Stromal cell of bone marrow (primary cell): ENCODE measurements around the gene CDKAL1.
A peak's percentile ranks its signal among the peaks of the same experiment; 100 is the strongest.
"Not testable (repeated sequence)": the region's sequence is repeated elsewhere in the genome, so short reads cannot be mapped to it uniquely, and the experiment has no call there.

Experiments
- DNase-seq: peaks from one replicate; pipeline ENCODE4 v3.0.0-alpha.2; 2012; ENCODE audit warnings: low read depth

The CDKAL1 gene

DNA sequence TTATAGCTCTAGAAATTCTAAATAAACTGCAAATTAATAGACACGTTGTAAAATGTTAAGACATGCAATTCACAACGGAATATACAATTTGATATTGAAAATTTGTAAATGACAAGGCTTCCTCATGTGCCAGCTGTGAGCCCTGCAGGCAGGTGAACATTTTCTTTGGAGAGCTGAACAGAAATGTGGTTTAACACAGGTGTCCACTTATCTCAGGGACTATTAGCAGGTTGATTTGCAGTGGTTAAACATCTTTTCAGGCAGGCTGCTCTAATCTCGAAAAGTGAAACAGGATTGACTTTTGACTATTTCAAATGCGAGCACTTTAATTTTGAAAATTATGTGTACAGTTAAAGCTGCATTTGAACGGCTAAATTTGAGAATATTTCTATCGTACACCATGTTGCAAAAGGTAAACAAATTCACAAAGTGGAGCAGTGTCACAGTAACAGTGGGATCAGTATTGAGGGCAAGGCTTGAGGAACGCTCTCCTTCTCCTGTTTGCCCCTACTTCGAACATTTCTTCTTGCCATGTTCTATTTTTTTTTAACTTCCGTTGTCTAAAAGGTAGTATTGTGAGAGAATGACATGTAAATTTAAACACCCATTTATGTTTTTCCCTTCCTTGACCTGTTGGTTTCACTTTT, 210.8 kb downstream of the CDKAL1 start:
- no peak for DNase-seq

DNA sequence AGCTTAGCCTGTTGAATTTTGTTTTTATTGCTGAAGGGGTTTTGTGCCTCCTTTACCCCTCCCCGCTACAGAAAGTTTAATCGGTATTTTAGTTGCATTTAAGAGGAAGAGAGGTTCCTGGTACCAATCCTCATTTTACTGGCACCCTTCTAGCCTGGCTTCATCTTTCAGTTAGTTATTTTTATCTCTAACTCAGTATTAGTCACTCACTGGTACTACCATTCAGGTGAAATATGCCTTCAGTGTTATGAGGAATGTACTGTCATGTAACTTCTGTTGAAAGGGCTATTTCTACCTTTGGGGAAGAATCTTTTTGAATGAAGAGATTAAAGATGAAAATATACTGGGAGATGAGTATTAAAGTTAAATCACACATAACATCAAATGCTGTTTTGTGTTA, 211.8 kb downstream of the CDKAL1 start:
- no peak for DNase-seq

DNA sequence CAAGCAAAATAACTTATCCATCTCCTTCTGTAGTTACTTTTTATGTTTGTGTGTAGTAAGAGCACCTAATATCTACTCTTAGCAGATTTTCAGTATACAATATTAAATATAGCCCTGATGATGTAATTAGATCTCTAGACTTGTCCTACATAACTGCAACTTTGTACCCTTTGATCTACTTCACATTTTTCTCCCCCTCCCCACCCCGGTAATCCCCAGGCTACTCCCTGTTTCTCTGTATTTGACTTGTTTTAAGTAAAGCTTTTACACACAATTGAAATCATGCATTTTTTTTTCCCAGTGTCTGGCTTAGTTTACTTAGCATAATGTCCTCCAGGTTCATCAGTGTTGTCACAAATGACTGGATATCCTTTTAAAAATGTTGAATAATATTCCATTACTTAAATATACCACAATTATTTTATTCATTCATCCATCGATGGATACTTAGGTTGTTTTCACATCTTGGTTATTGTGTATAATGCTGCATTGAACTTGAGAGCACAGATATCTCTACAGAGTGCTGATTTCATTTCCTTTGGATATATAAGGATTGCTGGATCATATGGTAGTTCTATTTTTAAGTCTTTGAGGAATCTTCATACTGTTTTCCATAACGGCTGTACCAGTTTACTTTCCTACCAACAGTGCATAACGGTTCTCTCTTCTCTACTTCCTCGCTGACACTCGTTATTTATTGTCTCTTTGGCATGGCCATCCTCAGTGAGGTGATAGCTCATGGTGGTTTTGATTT, 212.7 kb downstream of the CDKAL1 start:
- DNase-seq: no peak

DNA sequence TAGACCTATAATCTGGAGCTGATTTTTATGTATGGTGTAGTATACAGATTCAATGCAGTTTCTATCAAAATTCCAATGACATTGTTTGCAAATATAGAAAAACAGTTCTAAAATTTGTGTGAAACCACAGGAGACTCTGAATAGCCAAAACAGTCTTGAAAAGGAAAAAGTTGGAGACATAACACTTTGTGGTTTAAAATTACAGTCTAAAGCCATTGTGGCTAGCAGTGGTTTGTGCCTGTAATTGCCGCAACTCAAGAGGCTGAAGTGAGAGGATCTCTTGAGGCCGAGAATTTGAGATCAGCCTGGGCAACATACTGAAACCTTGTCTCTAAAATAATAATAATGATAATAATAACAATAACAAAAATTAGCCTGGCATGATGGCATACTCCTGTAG, 213.7 kb downstream of the CDKAL1 start:
- no peak for DNase-seq

DNA sequence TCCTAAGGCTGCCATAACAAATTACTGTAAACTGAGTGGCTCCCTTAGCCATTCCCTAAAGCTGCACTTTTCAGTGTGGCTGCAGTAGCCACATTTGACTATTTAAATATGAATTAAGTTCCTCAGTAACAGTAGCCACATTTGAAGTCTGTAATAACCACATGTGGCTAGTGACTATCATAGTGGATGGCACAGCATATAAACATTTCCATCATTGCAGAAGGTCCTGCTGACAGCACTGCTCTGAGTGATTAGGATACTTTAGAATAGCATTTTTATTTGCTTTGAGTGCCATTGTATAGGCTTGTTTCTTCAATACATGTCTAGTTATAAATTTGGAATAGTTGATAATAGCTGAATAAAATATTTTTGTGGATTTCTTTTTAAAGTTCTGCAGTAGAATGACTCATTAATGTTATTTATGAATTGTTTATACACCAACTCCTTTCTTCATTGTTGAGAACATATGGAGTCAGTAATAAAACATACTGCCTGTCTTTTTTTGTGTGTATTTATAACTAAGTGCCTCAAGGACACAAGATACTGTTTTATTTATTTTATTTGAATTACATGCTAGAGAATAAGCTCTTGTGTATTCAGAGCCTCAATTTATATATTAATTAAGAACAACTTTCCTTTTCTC, 217.2 kb downstream of the CDKAL1 start:
- DNase-seq: no peak

DNA sequence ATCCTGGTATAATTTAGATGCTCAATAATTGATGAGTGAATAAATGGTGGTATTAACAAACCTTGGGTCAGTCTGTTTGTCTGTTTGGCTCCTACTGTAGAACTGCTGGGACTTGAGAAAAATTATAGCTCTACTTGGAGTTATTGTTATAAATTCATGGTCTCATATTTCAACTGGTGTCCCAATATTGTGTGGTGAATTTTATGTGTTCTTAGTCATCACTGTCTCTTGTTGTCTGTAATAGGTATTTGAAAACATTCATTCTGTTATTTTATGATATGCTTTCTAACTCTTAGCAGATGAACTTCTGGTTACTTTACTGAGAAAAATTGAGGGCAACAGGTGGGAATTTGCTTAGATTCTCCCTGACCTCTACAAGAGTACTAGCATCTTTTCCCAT, 221.4 kb downstream of the CDKAL1 start:
- peak; percentile 19 for DNase-seq

DNA sequence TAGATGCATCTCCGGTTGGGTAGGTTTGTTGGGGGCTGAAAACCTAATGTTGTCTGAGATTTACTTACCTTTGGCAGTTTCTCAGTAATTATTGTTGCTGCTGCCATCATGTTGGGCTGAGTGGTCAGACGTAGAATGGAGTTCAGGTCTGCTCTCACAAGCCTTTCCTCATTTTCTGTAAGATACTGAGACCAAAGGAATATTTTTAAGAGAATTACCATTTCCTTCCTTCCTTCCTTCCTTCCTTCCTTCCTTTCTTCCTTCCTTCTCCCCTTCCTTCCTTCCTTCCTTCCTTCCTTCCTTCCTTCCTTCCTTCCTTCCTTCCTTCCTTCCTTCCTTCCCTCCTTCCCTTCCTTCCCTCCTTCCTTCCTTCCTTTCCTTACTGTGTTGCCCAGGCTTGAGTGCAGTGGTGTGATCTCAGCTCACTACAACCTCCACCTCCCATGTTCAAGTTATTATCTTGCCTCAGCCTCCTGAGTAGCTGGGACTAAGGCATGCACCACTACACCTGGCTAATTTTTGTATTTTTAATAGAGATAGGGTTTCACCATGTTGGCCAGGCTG, 222.4 kb downstream of the CDKAL1 start:
- not testable (repeated sequence) for DNase-seq

DNA sequence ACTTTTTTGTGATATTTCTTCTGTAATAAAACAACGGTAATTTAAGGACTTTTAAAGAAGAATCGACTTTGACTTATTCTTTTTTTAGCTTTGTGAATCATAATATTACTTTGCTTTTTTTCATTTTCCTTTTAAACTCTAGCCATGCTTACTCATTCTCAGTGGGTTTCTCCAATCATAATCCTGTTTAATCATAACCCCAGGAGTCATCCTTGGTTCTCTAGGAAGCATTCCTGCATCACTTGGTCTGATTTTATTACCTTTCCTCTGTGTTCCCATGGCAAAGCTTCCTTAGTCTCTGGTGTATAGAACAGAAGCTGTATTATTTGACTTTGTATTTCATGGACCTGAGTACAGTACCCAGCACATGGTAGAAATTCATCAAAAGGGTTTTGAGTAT, 223.5 kb downstream of the CDKAL1 start:
- DNase-seq: peak; percentile 72

DNA sequence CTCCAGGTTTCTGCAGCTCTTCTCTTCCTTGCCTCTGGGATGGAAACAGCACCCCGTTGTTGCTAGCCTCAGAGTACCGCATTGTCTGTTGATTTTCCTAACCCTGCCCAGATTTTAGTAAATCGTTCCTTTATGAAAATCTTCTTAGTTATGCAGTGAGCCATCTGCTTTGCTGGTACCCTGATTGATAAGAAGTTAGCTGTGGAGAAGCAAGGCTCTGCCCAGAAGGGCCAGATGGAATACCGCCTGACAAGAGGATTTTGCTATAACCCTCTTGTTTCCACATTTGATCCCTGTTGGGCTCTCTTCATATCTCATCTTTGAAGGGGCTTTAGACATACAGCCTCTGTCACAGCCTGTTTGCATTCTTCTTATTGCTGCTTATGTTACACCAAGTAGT, 229.0 kb downstream of the CDKAL1 start:
- DNase-seq: no peak

DNA sequence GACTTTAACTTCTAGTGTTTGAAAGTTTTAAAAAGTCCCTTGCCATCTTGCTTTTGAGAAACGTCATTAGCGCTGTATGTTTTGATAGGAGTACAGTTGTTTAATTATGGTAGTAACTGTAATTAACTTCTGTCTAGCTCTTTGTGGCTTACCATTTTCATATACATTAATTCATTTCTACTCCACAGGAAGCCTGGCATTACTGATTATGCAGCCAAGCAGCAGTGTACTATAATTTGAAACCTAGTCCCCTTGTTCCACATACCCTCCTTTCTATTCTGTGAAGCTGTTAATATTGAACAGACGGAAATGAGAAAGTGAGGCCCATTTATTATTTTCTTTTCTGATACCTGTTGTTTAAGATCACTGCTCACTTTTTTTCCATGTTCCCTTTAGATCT, 235.4 kb downstream of the CDKAL1 start:
- no peak for DNase-seq

DNA sequence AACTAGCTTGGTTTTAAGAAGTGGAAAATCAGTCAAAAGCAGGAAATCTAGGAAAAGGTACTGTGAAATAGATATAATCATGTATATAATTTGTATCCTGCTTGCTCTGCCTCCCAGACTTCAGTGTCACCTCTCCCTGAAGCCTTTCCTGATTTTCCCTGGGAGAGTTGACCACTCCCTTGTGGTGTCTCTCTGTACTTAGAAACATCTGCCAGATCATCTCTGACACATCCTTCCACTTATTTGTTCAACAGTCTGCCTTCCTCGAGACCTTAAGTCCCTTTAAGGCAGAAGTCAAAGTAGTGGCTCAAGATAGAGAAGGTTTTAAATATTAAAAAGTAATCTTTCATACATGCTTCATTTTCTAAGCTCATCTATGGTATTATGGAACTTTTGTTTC, 236.5 kb downstream of the CDKAL1 start:
- DNase-seq: no peak

DNA sequence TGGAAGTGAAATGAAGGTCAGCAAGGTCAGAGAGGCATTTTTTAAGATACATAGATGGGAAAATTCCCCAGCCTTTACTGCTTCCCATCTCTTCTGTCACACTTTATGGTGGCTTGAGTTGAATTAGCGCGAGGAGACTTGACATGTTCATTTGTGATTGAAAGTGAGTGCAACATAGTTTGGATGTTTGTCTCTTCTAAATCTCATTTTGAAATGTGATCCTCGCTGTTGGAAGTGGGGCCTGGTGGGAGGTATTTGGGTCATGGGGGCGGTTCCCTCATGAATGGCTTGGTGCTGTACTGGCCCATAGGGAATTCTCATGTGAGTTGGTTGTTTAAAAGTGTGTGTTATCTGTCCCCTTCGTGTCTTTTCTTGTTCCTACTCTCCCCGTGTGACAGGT, 237.2 kb downstream of the CDKAL1 start:
- no peak for DNase-seq

DNA sequence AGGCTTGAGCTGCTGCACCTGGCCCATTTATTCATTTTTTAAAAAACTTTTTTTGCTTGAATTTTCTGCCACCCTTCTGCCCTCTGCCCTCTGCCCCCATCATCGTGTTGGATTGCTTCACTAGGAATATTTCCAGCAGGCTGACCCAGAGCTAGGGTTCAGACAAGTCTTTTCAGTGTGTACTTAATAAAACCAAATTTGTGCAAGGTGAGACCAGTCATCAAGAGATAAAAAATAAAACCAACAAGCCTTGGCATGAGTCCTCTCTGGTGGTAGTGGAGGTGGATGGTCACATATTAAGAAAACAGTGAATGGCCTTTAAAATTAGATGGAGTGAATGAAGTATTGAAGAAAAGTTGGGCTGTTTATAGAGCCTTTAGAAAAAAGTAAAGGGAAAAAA, 239.6 kb downstream of the CDKAL1 start:
- DNase-seq: no peak

DNA sequence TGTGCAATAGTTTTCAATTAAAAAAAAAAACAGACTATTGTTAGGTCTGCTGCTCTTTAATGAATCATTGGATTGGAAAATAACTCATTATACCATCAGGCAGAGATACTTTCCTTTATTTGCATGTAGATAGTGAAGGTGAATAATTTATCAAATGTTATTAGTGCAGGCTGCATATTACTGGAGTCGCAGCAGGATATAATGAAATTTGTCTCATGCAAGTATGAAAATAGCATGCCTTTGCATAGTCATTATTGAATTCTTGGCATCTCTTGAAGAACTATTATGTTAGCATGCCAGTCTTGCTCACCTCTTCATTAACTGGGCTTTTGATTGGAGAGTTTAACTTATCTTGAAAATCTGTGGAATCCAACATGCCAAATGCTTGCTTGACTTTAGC, 241.7 kb downstream of the CDKAL1 start:
- DNase-seq: no peak

DNA sequence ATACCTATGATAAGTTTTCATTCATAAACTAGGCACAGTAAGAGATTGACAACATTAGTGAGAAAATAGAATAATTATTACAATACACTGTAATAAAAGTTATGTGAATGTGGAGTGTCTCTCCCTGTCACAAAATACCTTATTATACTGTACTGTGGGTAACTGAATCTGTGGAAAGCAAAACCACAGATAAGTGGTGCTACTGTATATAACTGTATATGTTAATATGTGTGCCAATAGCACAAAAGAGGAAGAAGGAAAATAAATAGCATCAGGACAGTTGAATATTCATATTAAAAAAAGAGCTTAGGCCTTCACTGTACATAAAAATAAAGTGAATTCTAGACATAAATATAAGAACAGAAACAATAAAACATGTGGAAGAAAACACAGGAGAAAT, 243.5 kb downstream of the CDKAL1 start:
- no peak for DNase-seq

DNA sequence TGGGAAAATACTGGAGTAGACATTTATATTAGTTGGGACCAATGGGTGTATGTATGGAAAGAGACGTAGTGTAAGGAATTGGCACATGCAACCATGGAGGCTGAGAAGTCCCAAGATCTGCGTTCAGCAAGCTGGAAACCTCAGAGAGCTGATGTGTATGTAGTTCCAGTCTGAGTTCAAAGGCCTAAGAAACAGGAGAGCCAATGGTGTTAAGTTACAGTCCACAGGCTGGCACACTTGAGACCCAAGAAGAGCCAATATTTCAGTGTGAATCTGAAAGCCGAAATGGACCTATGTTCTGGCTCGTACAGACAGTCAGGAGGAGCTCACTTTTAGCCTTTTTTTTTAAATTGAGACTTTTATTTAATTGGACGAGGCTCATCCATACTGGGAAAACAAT, 244.2 kb downstream of the CDKAL1 start:
- no peak for DNase-seq

DNA sequence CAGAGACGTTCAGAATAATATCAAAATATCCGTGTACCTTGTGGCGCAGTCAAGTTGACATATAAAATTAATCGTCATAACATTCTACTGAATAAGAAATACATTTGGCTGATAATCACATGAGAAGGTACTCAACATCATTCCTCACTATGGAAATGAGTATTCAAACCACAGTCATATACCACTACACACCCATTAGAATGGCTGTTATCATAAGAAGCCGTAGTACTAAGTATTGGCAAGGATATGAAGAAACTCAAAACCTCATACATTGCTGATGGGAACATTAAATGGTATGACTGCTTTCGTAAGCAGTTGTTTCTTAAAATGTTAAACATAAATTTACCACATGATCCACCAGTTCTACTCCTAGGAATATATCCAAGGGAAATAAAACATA, 244.7 kb downstream of the CDKAL1 start:
- no peak for DNase-seq

DNA sequence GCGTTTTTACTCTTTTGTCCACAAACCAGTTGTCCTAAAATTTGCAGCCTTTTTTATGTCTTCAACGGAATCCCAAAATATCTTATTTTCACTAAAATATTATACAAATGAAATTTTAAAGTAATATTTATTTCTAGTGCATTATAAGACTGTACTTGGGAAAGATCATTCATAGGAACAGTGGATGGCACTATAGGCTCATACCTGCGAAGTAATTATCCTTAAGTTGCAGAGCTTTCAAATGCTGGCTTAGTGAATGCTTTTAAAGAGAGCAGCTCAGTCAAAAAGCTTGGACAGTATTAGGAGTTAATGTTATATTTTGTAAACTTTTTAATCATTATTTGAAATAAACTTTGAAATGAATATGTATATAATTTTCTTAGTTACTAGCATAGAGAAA, 254.9 kb downstream of the CDKAL1 start:
- DNase-seq: peak; percentile 17

DNA sequence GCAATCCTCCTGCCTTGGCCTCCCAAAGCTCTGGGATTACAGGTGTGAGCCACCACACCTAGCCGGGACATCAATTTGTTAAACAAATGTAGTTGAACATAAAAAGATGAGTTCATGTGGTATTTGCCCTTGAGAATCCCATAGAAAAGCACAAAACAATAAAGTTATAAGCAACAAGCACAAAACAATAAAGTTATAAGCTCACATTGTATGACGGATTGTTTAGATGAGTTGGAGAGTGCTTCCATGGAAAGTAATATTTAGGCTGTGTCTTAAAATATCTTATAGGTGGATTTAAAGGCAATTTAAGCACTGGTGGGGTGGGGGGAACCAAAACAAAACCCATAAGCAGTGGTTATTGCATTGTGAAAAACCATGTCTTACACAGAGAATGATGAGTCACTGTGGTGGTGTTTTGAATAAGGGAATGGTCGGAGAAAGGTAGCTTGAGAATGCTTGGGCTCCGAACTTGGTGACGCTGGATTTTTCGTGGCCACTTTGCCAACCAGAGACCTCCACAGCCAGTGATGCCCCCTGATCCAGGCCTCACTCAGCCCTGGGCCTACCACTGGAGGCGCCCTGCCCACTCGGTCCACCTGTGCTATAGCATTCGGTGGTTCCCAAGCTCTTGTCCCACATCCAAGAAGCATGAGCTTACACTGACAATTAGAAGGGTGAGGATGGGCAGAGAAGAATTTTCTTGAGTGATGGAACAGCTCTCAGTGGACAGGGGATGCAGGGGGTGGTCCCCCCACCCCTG, 256.0 kb downstream of the CDKAL1 start:
- no peak for DNase-seq

DNA sequence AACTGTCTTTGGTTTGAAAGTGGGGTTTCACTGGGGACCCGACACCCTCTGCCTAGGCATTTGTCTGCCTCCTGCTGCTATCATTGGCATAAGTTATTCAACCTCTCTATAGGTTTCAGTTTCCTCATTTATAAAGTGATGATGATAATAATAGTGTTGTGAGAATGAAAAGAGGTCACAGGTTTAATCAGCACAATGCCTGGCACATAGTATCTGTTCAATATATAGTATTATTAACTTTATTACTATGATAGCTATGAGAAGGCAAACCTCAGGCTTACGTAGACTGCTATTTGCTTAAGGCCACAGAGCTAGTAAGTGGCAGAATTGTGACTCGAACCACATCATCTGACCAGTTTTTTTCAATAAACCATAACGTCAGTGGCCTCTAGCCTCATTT, 256.8 kb downstream of the CDKAL1 start:
- no peak for DNase-seq

DNA sequence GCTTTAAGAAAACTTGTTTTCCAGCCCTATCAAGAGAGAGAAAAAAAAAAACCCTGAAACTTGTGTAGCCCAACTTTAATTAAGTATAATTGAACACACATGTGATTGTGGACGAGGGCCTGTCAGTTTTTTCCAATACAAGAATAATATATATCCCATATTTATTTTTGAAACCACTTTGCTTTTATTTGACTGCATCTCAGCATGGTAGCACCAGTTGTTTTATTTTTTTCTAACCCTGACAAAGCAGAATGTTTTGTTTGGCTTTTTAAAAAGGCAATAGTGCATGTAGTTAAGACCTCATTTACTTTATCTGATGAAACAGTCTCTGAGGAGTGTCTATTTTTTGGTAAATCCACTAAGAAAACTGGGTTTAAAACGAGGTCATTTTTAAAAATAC, 257.7 kb downstream of the CDKAL1 start:
- no peak for DNase-seq

DNA sequence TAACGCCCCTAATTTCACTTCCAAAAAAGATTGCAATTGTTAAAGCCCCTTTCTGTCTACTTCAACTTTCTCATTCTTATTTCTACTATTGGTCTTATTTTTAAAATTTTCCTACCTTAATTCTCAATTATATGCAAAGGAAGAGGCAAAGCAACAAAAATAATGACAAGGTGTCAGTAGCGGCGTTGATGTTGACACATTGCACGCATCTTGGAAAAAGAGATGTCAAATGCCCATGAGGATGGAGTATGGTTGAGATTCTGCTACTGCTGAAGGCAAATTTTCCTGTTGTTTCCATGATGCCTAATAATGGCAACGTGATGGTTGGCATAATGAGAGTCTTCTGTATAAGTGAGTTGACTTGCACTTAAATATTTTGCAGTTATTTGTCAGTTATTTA, 258.9 kb downstream of the CDKAL1 start:
- no peak for DNase-seq
